ENCODE data around the gene PJA2.

GRCh38 chr5:109310315-109310714, 99.5 kb downstream of the PJA2 start:
- TF ChIP-seq CTCF (IDR thresholded peaks at IDR 0.05; ENCODE audit: borderline replicate concordance, extremely low read depth, low read length, poor library complexity, severe bottlenecking) (no peak), EZH2 (IDR thresholded peaks at IDR 0.05; ENCODE audit: borderline replicate concordance, low read depth, low read length, severe bottlenecking) (no peak)
